ENCODE data around the gene PDE1C. TPM values are rescaled to one million over a fixed set of nuclear protein-coding genes. Genes with fewer than 3 reads are reported as not detected.

The PDE1C gene
- total and polyA plus RNA-seq, 9 donors = 4.8 to 20.0 (median 11.8) TPM

DNA sequence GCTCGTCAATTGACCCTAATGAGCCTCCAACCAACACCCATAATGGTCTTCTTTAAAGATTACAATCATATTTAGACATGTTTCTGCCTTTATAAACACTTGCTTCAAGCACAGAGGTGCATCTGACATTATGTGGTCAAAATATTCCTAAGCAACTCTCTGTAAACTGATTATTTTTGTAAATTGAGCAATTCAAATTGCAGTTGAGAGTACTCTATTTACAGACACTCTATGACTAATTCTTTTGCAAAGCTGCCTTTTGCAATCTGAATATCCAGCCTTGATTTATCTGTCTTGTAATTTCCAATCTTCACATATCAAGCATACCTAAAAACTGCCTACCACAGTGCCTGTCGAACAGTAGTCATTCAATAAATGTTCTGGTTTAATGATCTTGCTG lies 112.0 kb downstream of the PDE1C start:
- Histone ChIP-seq H3K9me3 (no peaks in the 10 kb centered on the region), H3K27ac (no peak overlapping the region), H3K4me3 (no peak overlapping the region), H3K4me1 (ENCODE audit: insufficient read depth) (no peaks in the 10 kb centered on the region), H3K27me3 (no peaks in the 10 kb centered on the region), H3K36me3 (no peaks in the 10 kb centered on the region)
- no peak for TF ChIP-seq EP300 (IDR thresholded peaks at IDR 0.05)
- TF ChIP-seq, protein P1, sequence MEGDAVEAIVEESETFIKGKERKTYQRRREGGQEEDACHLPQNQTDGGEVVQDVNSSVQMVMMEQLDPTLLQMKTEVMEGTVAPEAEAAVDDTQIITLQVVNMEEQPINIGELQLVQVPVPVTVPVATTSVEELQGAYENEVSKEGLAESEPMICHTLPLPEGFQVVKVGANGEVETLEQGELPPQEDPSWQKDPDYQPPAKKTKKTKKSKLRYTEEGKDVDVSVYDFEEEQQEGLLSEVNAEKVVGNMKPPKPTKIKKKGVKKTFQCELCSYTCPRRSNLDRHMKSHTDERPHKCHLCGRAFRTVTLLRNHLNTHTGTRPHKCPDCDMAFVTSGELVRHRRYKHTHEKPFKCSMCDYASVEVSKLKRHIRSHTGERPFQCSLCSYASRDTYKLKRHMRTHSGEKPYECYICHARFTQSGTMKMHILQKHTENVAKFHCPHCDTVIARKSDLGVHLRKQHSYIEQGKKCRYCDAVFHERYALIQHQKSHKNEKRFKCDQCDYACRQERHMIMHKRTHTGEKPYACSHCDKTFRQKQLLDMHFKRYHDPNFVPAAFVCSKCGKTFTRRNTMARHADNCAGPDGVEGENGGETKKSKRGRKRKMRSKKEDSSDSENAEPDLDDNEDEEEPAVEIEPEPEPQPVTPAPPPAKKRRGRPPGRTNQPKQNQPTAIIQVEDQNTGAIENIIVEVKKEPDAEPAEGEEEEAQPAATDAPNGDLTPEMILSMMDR (IDR thresholded peaks at IDR 0.05) = no peak
- TF ChIP-seq POLR2A (IDR thresholded peaks at IDR 0.05) = no peak
- intact Hi-C loops (cut with DNase I) = no loop called here
- no peak for DNase-seq
- WGBS, 3 donors = 77 to 83% (median 82%) methylated on average over 2 of the region's 2 CpGs

DNA sequence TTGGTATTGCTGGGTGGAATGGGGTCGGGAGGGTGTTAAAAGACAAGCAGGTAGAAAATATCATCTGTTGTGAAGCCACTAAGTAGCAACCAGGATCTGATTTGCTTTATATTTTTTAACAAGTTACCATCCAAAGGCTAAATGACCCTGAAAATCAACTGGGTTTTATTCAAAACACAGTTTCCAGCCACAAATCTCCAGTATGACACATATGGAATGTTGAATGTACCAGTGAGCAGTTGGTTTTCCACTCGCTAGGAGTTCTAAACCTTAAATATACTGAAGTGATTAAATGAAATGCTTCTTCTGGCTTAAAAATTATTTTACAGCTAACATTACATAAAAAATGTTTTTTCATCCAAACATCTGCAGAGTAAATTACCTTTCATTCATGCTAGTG lies 112.5 kb downstream of the PDE1C start:
- 64 to 89% (median 82%) methylated on average over 2 of the region's 2 CpGs for WGBS, 3 donors
- Histone ChIP-seq H3K27ac (no peak overlapping the region), H3K4me1 (ENCODE audit: insufficient read depth) (no peaks in the 10 kb centered on the region), H3K36me3 (no peaks in the 10 kb centered on the region), H3K9me3 (no peaks in the 10 kb centered on the region), H3K27me3 (no peaks in the 10 kb centered on the region), H3K4me3 (no peak overlapping the region)
- no peak for DNase-seq
- intact Hi-C loops (cut with DNase I) = no loop called here
- TF ChIP-seq, protein P1 (IDR thresholded peaks at IDR 0.05) = no peak
- TF ChIP-seq EP300 (IDR thresholded peaks at IDR 0.05) (no peak), POLR2A (IDR thresholded peaks at IDR 0.05) (no peak)

DNA sequence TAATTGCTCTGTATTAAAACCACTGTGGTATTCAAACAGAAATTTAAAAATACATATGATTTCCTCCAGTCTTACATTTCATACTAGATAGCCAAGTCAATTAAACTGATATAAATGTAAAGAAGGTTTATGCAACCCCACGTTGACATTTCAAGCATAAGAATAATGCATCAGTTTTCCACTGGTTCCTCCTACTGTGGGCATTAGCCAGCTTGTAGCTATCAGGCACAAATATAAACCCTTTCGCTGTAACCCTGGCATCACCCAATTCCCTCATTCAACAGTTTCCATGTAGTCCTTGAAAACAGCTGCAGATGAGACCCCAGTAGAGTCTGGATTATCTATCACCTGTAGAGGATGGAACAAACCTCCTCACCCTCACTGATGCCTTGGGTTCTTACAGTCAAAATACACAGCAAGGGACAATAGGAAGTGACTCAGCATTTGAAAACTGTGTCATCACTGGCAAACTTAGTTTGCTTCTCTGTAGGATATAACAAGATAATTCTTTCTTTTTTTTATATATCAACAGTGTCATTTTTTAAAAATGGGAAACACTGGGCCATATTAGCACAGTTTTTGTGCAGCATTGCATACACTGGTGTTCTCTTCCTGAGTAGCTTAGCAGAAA lies 113.0 kb downstream of the PDE1C start:
- Histone ChIP-seq H3K4me1 (ENCODE audit: insufficient read depth) (no peaks in the 10 kb centered on the region), H3K27me3 (no peaks in the 10 kb centered on the region), H3K36me3 (no peaks in the 10 kb centered on the region), H3K9me3 (no peaks in the 10 kb centered on the region), H3K27ac (no peak overlapping the region), H3K4me3 (no peak overlapping the region)
- intact Hi-C loops (cut with DNase I) = no loop called here
- TF ChIP-seq, protein P1 (IDR thresholded peaks at IDR 0.05) = no peak
- TF ChIP-seq POLR2A (IDR thresholded peaks at IDR 0.05) (no peak), EP300 (IDR thresholded peaks at IDR 0.05) (no peak)
- 76 to 85% (median 80%) methylated on average over 2 of the region's 2 CpGs for WGBS, 3 donors
- no peak for DNase-seq

DNA sequence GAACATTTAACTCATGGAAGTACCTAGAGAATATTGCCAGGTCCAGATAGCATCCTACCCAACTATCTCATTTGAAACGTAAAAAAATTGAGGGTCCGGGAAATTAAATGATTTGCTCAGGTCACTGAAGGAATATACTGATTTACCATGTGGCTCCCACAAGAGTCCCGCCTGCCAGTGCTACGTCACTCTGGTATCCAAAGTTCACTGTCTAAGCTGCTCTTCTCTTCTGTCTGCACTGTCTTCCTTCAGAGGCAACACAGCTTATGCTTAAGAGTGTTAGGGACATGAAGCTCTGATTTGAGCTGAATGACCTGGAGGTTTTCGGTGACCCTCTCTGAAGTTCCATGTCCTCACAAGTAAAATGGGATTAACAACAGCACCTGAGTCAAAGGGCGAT lies 114.6 kb downstream of the PDE1C start:
- Histone ChIP-seq H3K27me3 (no peaks in the 10 kb centered on the region), H3K9me3 (no peaks in the 10 kb centered on the region), H3K4me1 (ENCODE audit: insufficient read depth) (no peaks in the 10 kb centered on the region), H3K36me3 (no peaks in the 10 kb centered on the region), H3K27ac (no peak overlapping the region), H3K4me3 (no peak overlapping the region)
- TF ChIP-seq, protein P1 (IDR thresholded peaks at IDR 0.05) = no peak
- 94 to 95% (median 95%) methylated on average over 6 of the region's 6 CpGs for WGBS, 3 donors
- intact Hi-C loops (cut with DNase I) = no loop called here
- no peak for DNase-seq

All from ovary (tissue), 9 donors.